Skeletal muscle tissue (tissue), 4 donors: ENCODE results near the gene CEP104. TPM values are rescaled to one million over a fixed set of nuclear protein-coding genes. Genes with fewer than 3 reads are reported as not detected.
A peak's percentile ranks its signal among the peaks of the same experiment; 100 is the strongest.

Source experiments
- H3K27ac ChIP-seq: one replicate; pipeline ENCODE4 v1.7.0; 2013; ENCODE audit warnings: mild to moderate bottlenecking, low read depth, low read length, inconsistent platforms
- H3K27me3 ChIP-seq, 3 donors: one replicate each; pipeline ENCODE4 v1.7.0; 2013; ENCODE audit warnings: low read length in 3 of 3; ENCODE audit not compliant: control insufficient read depth in 3 of 3, insufficient read depth in 3 of 3
- H3K36me3 ChIP-seq, 3 donors: one replicate each; pipeline ENCODE4 v1.7.0; 2013; ENCODE audit warnings: low read length in 3 of 3; ENCODE audit not compliant: control insufficient read depth in 3 of 3, insufficient read depth in 3 of 3
- H3K4me1 ChIP-seq, 3 donors: one replicate each; pipeline ENCODE4 v1.7.0; 2013; ENCODE audit warnings: low read length in 3 of 3, mild to moderate bottlenecking in 3 of 3; ENCODE audit not compliant: control insufficient read depth in 3 of 3, insufficient read depth in 3 of 3
- H3K4me3 ChIP-seq, 3 donors: one replicate each; pipeline ENCODE4 v1.7.0; 2013; ENCODE audit warnings: low read length in 3 of 3
- H3K9ac ChIP-seq, 3 donors: one replicate each; pipeline ENCODE4 v1.7.0; 2013; ENCODE audit warnings: low read length in 3 of 3, mild to moderate bottlenecking in 3 of 3, moderate library complexity in 2 of 3, low read depth in 1 of 3
- H3K9me3 ChIP-seq, 3 donors: one replicate each; pipeline ENCODE4 v1.7.0; 2013; ENCODE audit warnings: low read length in 3 of 3; ENCODE audit not compliant: control insufficient read depth in 3 of 3
- total RNA-seq: library from RNA; depleted of rRNA; stranded (reverse); fragments of >200 nt; gene quantifications from one replicate; pipeline ENCODE4 v1.2.3, GENCODE V29; 2014
- donor health status: Osteomylitis.

The CEP104 gene
- total RNA-seq, 1 donor from 2014 or later, result 26.1 TPM

- Histone ChIP-seq H3K9me3 (no peaks in the 10 kb centered on the region), H3K27me3 (peaks cover 3 to 14% (median 13%) of the 10 kb centered on the region in 3 donors), H3K4me1 (peaks cover 11 to 34% (median 19%) of the 10 kb centered on the region in 3 donors), H3K9ac (peak overlapping the region in 2 of 3 donors; percentile 45 to 53), H3K27ac (no peak overlapping the region), H3K36me3 (no peaks in the 10 kb centered on the region), H3K4me3 (peak overlapping the region; percentile 48 to 68 (median 52))
These were observed 85.6 kb downstream of the CEP104 start for GRCh38 chr1:3771108-3772026.

GRCh38 chr1:3770047-3770765 lies 86.8 kb downstream of the CEP104 start:
- no peaks in the 10 kb centered on the region for H3K9me3 ChIP-seq
- H3K27ac ChIP-seq, result no peak overlapping the region
- H3K4me3 ChIP-seq, result no peak overlapping the region
- H3K27me3 ChIP-seq, result peaks cover 3 to 14% (median 13%) of the 10 kb centered on the region in 3 donors
- H3K9ac ChIP-seq, result no peak overlapping the region
- H3K4me1 ChIP-seq, result peaks cover 5 to 23% (median 14%) of the 10 kb centered on the region in 3 donors
- no peaks in the 10 kb centered on the region for H3K36me3 ChIP-seq

GRCh38 chr1:3768811-3769390 lies 88.1 kb downstream of the CEP104 start:
- Histone ChIP-seq H3K4me3 (no peak overlapping the region), H3K36me3 (no peaks in the 10 kb centered on the region), H3K9me3 (no peaks in the 10 kb centered on the region), H3K9ac (no peak overlapping the region), H3K4me1 (peaks cover 5 to 20% (median 14%) of the 10 kb centered on the region in 3 donors), H3K27me3 (peaks cover 3 to 15% (median 15%) of the 10 kb centered on the region in 3 donors), H3K27ac (no peak overlapping the region)

GRCh38 chr1:3767328-3767925 lies 89.6 kb downstream of the CEP104 start:
- Histone ChIP-seq H3K36me3 (no peaks in the 10 kb centered on the region), H3K4me3 (no peak overlapping the region), H3K9me3 (no peaks in the 10 kb centered on the region), H3K27ac (no peak overlapping the region), H3K4me1 (peaks cover 5 to 11% (median 8%) of the 10 kb centered on the region in 3 donors), H3K27me3 (peaks cover 5 to 23% (median 18%) of the 10 kb centered on the region in 3 donors), H3K9ac (no peak overlapping the region)

GRCh38 chr1:3763351-3764125 lies 93.5 kb downstream of the CEP104 start:
- no peaks in the 10 kb centered on the region for H3K36me3 ChIP-seq
- H3K27ac ChIP-seq, result no peak overlapping the region
- no peak overlapping the region for H3K4me3 ChIP-seq
- H3K27me3 ChIP-seq, result peaks cover 5 to 23% (median 18%) of the 10 kb centered on the region in 3 donors
- peaks cover 3 to 6% (median 3%) of the 10 kb centered on the region in 3 donors for H3K4me1 ChIP-seq
- H3K9me3 ChIP-seq, result no peaks in the 10 kb centered on the region
- no peak overlapping the region for H3K9ac ChIP-seq

- Histone ChIP-seq H3K36me3 (no peaks in the 10 kb centered on the region), H3K9ac (no peak overlapping the region), H3K4me3 (no peak overlapping the region), H3K27me3 (peaks cover 5 to 19% (median 13%) of the 10 kb centered on the region in 3 donors), H3K9me3 (no peaks in the 10 kb centered on the region), H3K27ac (no peak overlapping the region), H3K4me1 (peaks cover 3 to 6% (median 3%) of the 10 kb centered on the region in 3 donors)
These were observed 94.2 kb downstream of the CEP104 start for GRCh38 chr1:3762873-3763228.

- Histone ChIP-seq H3K4me1 (peaks cover 3 to 6% (median 3%) of the 10 kb centered on the region in 3 donors), H3K27ac (no peak overlapping the region), H3K27me3 (peaks cover 3 to 16% (median 11%) of the 10 kb centered on the region in 3 donors), H3K9ac (no peak overlapping the region), H3K9me3 (no peaks in the 10 kb centered on the region), H3K4me3 (no peak overlapping the region), H3K36me3 (no peaks in the 10 kb centered on the region)
These were observed 94.7 kb downstream of the CEP104 start for GRCh38 chr1:3762151-3762872.
